Activated naive CD4-positive, alpha-beta T cell treated with anti-CD3 and anti-CD28 coated beads, Interleukin-2, amount 50 U/mL, for 16 hours (primary cell): ENCODE data around the gene SMIM20.

Experiments used
- DNase-seq: peaks from one replicate; pipeline ENCODE4 v3.0.0-alpha.2; 2020

Gene SMIM20

GRCh38 chr4:25962393-25962792 is 48.4 kb downstream of the SMIM20 start:
- no peak for DNase-seq

- no peak for DNase-seq
Observed at GRCh38 chr4:25965629-25966028, 51.6 kb downstream of the SMIM20 start.

- DNase-seq, result no peak
Observed at GRCh38 chr4:25966171-25966570, 52.2 kb downstream of the SMIM20 start.

- no peak for DNase-seq
Observed at GRCh38 chr4:25969374-25970155, 55.5 kb downstream of the SMIM20 start.

- DNase-seq, result no peak
Observed at GRCh38 chr4:25970226-25970675, 56.2 kb downstream of the SMIM20 start.

- no peak for DNase-seq
Observed at GRCh38 chr4:25970691-25971432, 56.8 kb downstream of the SMIM20 start.

GRCh38 chr4:25972366-25972765 is 58.3 kb downstream of the SMIM20 start:
- DNase-seq, result no peak

GRCh38 chr4:25972984-25973745 is 59.1 kb downstream of the SMIM20 start:
- DNase-seq, result no peak

- no peak for DNase-seq
Observed at GRCh38 chr4:25976780-25977179, 62.8 kb downstream of the SMIM20 start.

GRCh38 chr4:25977397-25978170 is 63.6 kb downstream of the SMIM20 start:
- no peak for DNase-seq

GRCh38 chr4:25978327-25978726 is 64.3 kb downstream of the SMIM20 start:
- DNase-seq, result no peak
